HL-60 (cell line): ENCODE data around the gene ERC2.

Source experiments
- DNase-seq, 2 experiments: peaks; one replicate each; pipeline ENCODE4 v3.0.0-alpha.2; 2010 to 2020; ENCODE audit warnings: low read depth in 1 of 2, low spot score in 1 of 2
- H3K27ac ChIP-seq: fragments of 250-450 bp; sonication (Bioruptor Pico); replicated peaks from 2 replicates; pipeline ENCODE4 v1.5.1; 2020; ENCODE audit warnings: mild to moderate bottlenecking, moderate library complexity
- H3K27me3 ChIP-seq: fragments of 250-450 bp; sonication (Bioruptor Pico); 2 replicates; pipeline ENCODE4 v1.5.1; 2021; ENCODE audit warnings: mild to moderate bottlenecking, moderate library complexity; ENCODE audit not compliant: insufficient read depth, poor library complexity, severe bottlenecking
- H3K4me3 ChIP-seq: replicated peaks from 2 replicates; pipeline ENCODE4 v1.5.1; 2011; ENCODE audit warnings: mild to moderate bottlenecking, control low read depth, low read length; ENCODE audit not compliant: insufficient read depth
- CTCF ChIP-seq: IDR thresholded peaks from one replicate; pipeline ENCODE4 v1.5.1; 2011; ENCODE audit warnings: low read length, control low read depth, inconsistent platforms; ENCODE audit not compliant: insufficient read depth
- GABPA ChIP-seq: IDR thresholded peaks from 2 replicates; pipeline ENCODE4 v1.6.1; 2012; ENCODE audit warnings: low read depth
- POLR2AphosphoS5 ChIP-seq: IDR thresholded peaks from 2 replicates; pipeline ENCODE4 v1.6.1; 2012; ENCODE audit warnings: low read depth
- REST ChIP-seq: IDR thresholded peaks from 2 replicates; pipeline ENCODE4 v1.6.1; 2012; ENCODE audit warnings: low read depth; ENCODE audit not compliant: insufficient replicate concordance
- SPI1 ChIP-seq: IDR thresholded peaks from 2 replicates; pipeline ENCODE4 v1.6.1; 2012; ENCODE audit warnings: low read depth, mild to moderate bottlenecking, borderline replicate concordance

Gene ERC2

GRCh38 chr3:55766753-55767152, 701.5 kb downstream of the ERC2 start:
- Histone ChIP-seq H3K4me3 (no peak overlapping the region), H3K27ac (no peak overlapping the region), H3K27me3 (peaks cover 2% of the 10 kb centered on the region)
- TF ChIP-seq REST (no peak), GABPA (no peak), CTCF (no peak), POLR2AphosphoS5 (no peak), SPI1 (no peak)
- no peak for DNase-seq

- Histone ChIP-seq H3K27me3 (peaks cover 2% of the 10 kb centered on the region), H3K4me3 (no peak overlapping the region), H3K27ac (no peak overlapping the region)
- TF ChIP-seq POLR2AphosphoS5 (no peak), CTCF (no peak), REST (no peak), SPI1 (no peak), GABPA (no peak)
- DNase-seq: no peak
These were observed 702.2 kb downstream of the ERC2 start for GRCh38 chr3:55765906-55766701.

GRCh38 chr3:55765398-55765797, 702.9 kb downstream of the ERC2 start:
- TF ChIP-seq GABPA (no peak), CTCF (no peak), POLR2AphosphoS5 (no peak), SPI1 (no peak), REST (no peak)
- Histone ChIP-seq H3K27ac (no peak overlapping the region), H3K27me3 (peaks cover 2% of the 10 kb centered on the region), H3K4me3 (no peak overlapping the region)
- no peak for DNase-seq
